Measurements from ENCODE around the gene MARCKS.

- no peak for TF ChIP-seq CTCF (IDR thresholded peaks at IDR 0.05; ENCODE audit: poor library complexity, severe bottlenecking)
- TF ChIP-seq TAF1 (IDR thresholded peaks at IDR 0.05; ENCODE audit: low read depth): no peak
- TF ChIP-seq RAD21 (conservative IDR thresholded peaks at IDR 0.05): no peak
- TF ChIP-seq EZH2 (IDR thresholded peaks at IDR 0.05; ENCODE audit: borderline replicate concordance, insufficient read depth, low read length, poor library complexity, severe bottlenecking): no peak
- TF ChIP-seq MXI1 (conservative IDR thresholded peaks at IDR 0.05; ENCODE audit: poor library complexity, severe bottlenecking): no peak
Observed at GRCh38 chr6:113853252-113853651, 3.9 kb upstream of the MARCKS start.
